Measurements from ENCODE around the gene SMYD5.

The SMYD5 gene

DNA sequence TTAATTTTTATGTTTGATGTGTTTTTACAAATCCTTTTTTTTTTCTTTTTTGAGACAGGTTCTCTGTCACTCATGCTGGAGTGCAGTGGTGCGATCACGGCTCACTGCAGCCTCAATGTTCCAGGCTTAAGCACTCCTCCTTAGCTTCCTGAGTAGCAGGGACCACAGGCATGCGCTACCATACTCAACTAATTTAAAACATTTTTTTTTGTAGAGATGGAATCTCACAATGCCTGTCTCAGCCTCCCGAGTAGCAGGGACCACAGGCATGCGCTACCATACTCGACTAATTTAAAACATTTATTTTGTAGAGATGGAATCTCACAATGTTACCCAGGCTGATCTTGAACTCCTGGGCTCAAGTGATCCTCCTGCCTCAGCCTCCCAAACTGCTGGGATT is 8.4 kb upstream of the SMYD5 start:
- no peak for DNase-seq (ENCODE audit: low read depth, low spot score)

DNA sequence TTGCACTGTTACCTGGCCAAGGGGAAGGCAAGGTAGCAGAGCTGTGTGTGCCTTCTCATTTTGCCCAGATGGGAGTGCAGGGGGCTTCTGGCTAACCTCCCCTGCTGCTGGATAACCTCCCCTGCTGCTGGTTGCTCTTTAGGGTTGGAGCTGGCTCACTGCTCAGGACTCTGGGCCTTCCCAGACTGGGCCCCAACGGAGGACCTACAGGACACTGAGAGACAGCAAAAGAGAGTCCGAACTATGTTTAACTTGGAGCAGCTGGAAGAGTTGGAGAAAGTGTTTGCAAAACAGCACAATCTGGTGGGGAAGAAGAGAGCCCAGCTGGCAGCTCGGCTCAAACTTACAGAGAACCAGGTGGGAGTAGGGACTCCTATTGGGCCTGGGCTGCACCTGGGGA is 5.8 kb upstream of the SMYD5 start:
- DNase-seq (ENCODE audit: low read depth, low spot score), result no peak

DNA sequence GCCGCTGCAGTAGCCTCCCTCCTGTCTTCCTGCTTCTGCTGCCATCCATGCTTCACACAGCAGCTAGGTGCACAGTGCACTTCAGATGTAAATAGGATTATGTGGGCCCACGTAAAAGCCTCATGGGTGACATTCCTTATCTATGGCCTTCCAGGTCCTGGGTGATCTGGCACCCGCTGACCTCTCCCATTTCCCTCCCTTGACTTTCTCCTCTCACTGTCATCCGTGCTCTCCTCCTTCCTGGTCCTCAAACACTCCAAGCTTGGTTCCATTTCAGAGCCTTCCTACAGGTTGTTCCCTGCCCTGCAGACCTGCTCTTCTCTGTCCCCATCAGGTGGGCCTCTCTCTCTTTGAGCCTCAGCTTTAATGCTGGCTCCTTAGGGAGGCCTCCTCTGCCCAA is 4.0 kb upstream of the SMYD5 start:
- DNase-seq (ENCODE audit: low read depth, low spot score), result no peak

DNA sequence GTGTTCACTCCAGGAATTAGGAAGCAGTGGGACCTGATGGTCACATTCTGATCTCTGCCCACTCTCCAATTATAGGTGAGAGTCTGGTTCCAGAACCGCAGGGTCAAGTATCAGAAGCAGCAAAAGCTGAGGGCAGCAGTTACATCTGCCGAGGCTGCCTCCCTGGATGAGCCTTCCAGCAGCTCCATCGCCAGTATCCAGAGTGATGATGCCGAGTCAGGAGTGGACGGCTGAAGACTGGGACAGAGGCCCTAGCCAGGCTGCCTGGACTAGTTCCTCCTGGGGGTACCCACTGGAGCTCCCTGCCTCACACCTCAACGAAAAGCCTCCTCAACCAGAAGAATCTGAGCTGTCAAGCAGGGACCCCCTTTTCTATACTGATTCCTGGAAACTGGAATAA is 3.3 kb upstream of the SMYD5 start:
- no peak for DNase-seq (ENCODE audit: low read depth, low spot score)

DNA sequence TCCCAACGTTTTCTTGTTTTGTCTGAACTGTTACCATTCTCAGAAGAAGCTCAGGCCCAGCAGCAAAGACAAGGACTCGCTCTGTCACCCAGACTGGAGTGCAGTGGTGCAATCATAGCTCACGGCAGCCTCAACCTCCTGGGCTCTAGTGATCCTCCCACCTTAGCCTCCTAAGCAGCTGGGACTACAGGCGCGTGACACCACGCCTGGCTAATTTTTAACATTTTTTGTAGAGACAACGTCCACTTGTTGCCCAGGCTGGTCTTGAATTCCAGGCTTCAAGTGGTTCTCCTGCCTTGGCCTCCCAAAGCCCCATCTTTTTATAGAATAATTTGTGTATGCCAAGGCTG is 2.0 kb upstream of the SMYD5 start:
- DNase-seq (ENCODE audit: low read depth, low spot score), result no peak

DNA sequence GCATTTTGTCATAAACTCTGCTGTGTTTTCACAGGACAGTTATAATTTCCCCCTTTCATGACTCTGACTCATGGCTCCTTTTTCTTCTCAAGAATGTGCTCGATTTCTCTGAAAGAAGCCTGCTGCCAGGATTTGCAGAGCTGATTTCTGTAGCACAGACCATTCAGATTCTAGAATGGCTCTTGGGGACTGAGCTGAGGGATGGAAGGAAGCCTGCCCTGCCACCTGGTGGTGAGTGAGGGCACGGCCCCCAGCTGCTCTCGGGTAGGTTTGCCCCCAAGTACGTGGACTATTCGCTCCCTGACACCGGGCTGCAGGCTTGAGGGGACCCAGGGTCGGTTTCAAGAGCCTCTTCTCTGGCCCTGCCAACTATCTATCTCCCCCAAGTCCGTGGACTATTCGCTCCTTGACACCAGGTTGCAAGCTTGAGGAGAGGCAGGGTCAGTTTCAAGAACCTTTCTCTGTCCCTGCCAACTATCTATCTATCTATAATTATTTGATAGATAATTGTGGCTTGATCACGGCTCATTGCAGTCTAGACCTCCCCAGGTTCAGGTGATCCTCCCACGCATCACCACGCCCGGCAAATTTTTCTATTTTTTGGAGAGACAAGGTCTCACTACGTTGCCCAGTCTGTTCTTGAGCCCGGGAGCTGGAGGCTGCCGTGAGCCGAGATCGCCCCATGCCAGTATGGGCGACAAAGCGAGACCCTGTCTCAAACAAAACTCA is 1.4 kb upstream of the SMYD5 start:
- peak; percentile 56 for DNase-seq (ENCODE audit: low read depth, low spot score)

DNA sequence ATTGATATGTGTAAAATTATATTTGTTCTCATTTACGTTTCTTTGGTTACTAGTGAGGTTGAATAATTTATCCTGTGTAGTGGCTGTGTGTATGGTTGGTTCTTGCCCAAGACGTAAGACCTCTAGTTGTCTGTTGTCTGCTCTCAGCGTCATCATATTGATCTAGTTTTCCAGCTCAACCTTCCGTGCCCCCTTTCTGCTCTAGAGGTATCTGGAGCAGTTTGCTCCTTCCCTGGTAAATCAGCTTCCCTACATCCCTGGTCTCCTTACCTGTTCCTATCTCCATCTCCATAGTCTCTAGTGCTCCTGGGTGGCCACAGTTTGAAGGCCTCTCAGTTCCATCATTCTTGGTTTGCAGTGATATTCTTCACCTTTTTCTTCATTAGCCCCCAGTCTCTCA is 1.2 kb downstream of the SMYD5 start:
- DNase-seq (ENCODE audit: low read depth, low spot score), result no peak

DNA sequence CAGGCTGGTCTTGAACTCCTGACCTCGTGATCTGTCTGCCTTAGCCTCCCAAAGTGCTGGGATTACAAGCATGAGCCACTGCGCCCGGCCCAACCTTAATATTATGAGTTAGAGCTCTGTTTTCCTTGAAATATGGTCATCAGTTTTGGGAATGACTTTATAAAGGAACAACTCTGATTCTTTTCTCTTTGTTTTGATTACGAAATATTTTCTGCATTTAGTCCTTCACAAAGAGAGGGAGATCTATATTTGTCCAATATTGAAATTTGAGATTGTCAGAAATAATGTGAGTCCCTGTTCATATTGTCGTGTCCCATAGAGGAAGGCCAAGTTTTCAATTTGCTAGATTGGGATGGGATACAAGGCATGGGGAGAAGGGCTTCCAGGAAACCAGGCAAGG is 3.1 kb downstream of the SMYD5 start:
- DNase-seq (ENCODE audit: low read depth, low spot score), result no peak

DNA sequence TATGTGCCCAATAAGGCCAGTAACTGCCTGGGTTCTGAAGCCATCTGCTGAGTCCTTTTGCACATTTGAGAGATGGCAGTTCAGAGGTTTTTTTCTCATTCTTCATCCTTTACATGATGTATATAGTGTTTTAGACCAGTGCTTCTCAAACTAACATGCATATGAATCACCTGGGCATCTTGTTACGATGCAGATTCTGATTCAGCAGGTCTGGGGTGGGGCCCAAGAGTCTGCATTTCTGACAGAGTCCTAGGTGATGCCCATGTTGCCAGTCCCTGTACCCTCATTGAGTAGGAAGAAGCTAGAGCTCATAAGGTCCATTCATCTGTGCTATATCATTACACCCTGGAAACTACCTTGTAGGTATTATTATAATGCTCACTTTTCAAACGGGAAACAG is 3.8 kb downstream of the SMYD5 start:
- DNase-seq (ENCODE audit: low read depth, low spot score), result no peak

DNA sequence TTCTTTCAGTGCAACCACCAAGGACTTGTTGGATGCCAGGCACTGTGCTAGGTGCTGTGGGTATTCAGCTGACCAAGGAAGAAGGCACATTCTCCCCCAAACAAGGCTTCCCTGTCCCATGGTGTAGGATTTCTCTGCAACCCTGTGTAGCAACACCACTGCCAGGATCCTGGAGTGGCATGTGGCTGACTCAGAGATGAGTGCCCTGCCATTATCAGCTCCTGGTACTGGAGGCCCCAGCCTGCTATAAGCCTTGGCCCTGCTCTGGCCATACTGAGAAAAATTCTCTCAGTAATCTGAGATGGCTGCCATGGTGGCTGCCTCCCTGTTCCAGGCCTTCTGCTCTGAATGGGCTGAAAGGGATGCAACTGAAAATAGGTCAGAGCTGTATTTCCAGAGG is 4.3 kb downstream of the SMYD5 start:
- DNase-seq (ENCODE audit: low read depth, low spot score), result no peak

DNA sequence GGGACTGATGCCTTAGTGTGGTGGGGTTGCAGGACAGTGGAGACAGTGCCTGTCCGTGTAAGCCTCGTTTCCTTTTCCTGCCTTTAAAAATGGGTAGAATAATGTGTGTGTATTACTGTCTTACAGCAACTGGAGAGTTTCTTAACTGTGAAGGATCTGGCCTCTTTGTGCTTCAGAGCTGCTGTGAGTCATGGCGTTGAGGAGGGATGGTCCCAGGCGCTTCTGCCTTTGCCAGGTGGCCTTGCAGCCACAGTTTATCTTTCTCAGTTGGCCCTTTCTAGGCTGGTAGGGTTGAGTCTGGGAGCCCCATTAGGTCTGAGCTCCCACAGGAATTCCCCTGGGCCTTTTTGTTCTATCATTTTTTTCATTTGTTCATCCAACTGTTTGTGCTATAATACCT is 9.8 kb downstream of the SMYD5 start:
- DNase-seq (ENCODE audit: low read depth, low spot score), result no peak

DNA sequence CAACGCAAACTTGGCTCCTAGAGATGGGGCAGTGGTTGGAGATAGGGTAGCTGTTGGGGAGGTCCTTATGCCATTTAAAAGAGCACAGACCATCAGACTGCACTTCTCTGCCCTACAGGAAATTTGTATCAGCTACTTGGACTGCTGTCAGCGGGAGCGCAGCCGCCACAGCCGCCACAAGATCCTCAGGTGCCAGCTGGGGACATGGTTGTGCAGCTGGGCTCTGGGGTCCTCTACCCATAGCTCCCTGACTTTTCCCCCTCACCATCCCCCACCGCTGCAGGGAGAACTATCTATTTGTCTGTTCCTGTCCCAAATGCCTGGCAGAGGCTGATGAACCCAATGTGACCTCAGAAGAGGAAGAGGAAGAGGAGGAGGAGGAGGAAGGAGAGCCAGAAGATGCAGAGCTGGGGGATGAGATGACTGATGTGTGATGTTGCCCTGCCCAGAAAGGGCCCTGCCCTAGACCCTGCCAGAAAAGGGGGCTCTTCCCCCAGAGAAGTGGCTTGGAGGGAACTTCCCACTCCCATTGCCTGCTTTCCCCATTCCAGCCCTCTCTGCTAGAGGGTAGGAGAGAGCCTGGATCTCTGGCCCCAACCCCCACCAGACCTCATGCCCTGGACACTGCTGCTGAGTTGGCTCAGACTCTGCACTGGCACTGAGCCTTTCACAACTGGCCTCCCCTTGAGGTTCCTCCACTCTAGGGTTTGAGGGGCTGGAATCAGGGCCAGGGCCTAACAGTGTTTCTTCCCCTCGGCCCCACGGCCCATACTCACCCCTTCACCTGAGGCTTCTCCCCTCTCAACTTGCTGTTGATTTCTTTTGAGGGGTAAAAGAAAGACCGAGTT is 11.7 kb downstream of the SMYD5 start:
- no peak for DNase-seq (ENCODE audit: low read depth, low spot score)

DNA sequence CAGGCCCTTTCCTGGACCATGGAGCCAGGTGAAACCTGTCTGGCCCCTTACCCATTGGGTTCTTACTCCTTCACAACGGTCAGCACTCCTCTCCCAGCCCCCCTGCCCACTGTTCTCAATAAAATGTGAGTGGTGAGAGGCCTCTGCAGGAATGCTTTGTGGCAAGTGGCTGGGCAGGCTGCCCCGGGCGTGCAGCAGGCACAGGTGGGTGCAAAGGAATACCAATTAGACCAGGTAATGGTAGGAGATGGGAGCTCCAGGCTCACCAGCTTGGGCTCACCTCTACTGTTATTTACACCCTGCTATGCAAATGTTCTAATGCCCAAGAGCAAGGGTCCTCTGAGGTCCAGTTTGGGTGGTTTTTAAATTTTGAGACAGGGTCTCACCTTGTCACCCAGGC is 13.0 kb downstream of the SMYD5 start:
- DNase-seq (ENCODE audit: low read depth, low spot score), result no peak

DNA sequence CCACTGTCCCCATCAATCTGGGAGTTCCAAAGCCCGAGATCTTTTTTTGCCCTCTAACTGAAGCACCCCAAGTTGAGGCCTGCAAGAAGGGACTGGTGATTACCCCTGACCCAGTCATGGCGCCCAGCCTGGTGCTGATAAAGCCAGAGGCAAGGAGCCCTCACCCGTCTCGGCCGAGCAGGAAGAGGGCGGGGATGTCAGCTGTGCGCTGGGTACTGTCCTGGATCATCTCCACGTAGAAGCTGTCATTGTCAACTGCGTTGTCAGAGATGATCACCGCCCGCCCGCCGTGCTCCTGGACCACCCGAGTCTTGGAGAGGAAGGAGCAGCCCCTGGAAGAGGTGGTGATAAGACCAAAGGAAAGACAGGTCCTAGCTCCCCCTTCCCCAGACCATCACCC is 14.6 kb downstream of the SMYD5 start:
- DNase-seq (ENCODE audit: low read depth, low spot score), result no peak

DNA sequence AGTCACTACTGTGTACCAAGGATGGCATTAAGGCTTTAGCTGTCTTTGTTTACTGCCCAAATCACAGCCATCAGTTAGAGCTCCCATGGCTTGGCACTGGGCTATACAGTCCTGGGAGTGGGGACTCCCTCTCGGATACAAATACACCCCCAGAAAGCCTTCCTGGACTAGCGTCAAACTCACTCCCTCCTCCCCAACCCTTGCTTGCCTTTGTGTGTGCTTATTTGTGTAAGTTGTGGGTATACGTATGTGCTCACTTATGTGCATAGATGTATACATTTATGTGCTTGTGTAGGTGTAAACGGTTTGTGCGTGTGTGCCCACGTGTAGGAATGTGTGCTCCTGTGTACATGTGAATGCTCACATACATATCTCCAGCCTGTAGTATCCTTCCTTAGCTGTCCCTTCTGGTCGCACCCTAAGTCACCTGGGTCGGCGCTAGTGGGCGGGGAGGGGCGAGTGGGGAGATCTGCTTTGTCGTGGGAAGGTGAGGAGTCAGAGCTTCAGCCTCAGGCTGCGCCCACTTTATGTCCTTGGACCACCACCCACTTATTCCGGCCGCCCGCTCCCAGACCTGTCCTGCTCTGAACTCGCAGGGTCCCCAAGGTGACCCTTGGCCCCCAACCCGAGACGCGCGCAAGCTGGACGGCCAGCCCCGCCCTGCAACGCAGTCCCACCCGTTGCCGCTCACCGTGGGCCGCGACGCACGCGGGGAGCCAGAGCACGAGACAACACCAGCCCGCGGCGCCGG is 18.5 kb downstream of the SMYD5 start:
- no peak for DNase-seq (ENCODE audit: low read depth, low spot score)

DNA sequence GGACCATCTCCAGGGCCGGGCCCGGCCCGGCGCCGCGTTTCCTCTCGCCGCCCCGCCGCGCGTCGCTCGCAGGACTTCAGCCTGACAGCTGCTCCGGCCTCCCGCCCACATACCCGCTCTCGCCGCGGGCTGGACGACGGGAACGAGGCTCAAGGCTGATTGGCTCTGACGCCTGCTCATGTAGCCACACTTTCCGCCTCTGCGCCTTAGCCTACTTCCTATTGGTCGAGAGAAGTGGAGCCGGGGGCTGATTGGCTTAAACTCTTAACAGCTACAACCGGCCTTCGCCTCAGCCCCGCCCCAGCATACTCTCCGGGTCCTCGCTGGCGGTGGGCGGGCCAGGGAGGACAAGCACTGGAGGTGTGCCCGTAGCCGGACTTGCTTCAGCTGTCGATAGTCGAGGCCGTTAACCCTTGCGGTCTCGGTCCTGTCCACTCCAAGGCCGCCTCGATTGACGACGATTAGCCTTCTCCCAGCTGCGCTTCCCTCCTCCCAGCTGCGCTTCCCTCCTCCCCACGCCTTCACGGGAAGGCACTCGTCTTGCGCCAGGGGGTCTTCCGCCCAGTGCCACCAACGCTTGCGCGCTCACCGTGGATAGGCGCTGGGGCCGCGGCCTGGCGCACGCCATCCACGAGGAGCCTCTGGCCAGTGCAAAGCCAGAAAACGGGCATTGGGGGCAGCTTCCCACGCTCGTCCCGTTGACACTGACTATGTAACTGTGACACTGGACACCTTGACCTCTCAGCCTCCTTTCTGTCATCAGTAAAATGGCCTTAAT is 19.3 kb downstream of the SMYD5 start, which contains the start of gene PRADC1:
TSS of gene PRADC1 (minus strand) at position 86 of the 778 bp plus-strand sequence. CDS start at position 7, 79 bp downstream.
- peak; percentile 80 for DNase-seq (ENCODE audit: low read depth, low spot score)

DNA sequence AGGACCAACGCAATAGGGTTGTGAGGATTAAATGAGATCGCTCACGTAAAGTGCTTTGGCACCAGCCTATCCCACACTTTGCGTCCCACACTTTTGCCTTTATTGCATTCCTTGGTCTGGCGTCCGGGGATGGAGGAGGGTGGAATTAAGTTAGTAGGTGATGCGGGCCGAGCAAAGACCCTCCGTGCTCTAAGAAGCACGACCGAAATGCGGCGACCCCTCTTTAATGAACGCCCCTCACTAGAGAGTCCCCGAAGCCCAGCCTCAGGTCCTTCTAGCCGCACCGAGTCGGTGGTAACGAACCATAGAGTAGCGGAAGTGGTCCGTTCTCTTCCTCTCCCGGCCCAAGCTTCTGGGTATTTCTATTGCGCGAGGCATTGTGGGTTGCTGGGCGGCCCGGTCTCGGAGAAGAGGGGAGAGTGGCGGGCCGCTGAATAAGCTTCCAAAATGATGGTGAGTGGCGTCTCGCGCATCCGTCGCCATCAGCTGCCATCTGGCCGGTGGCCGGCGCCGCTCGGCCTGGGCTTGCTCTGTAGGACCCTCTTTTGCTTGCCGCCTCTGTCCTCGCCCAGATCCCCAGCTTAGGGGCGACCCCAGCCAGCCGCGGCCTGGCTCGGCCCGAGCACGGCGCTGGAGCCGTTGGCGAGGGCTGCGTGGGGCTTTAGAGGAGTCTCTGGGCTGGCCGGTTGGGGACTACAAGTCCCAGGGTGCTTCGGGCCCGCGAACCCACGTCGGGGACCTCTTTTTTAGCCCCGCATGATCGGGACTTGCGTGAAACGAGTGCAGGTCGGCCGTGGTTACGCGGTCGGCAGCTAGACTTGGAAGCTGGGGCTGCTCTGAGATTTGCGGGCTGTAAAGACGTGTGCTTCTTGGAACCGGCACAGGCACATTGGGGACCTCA is 20.1 kb downstream of the SMYD5 start, which contains the start of gene CCT7:
TSS of gene CCT7 (plus strand) at position 377 of the 901 bp plus-strand sequence. CDS start at position 448, 71 bp downstream.
- DNase-seq (ENCODE audit: low read depth, low spot score), result peak; percentile 69

DNA sequence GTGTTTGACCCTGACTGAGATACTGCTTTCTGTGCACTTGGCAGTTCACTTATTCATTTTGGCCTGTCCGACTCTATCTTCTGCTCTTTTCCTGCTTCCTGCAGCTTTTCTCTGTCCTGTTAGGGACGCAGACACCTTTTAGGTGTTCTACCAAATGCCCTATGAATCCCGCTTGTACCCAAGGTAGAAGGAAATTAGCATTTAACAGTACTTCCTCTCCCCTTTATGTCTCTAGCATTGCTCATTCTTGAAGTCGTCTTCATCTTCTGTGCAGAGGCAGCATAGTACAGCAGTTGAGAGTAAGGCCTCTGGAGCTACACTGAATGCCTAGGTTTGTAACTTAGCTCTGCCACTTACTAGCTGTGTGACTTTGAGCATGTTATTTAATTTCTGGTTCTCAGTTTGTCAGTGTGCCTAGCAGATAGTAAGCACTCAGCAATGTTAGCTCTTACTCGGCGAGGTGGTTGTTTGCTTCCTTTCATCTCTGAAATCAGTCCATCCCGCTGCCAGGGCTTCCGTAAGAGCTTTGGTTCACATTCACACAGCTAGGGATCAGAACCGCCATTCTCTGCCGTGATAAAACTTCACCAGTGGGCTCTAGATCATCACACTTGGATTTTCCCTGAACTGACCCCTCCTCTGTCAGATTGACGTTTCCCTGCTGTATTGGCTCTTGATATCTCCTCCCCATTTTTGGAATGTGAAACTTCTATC is 21.4 kb downstream of the SMYD5 start:
- no peak for DNase-seq (ENCODE audit: low read depth, low spot score)

DNA sequence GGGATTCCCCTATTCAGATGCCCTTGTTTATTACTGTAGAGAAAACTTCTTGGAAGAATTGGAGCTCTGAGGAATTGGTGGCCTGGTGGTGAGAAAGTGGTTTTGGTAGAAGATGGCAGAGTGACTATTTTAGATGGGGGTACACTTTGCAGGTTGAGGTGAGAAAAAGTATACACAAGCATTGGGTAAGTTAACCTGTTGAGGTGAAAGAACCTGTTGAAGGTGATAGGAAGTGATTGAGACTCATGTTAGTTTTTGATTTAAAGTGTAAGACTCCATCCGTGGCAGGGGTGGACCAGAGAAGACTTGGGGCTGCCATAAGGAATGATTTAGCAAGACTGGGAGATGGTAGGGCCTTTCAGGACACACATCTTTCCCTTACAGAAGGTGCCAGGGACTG is 23.1 kb downstream of the SMYD5 start:
- DNase-seq (ENCODE audit: low read depth, low spot score), result no peak

DNA sequence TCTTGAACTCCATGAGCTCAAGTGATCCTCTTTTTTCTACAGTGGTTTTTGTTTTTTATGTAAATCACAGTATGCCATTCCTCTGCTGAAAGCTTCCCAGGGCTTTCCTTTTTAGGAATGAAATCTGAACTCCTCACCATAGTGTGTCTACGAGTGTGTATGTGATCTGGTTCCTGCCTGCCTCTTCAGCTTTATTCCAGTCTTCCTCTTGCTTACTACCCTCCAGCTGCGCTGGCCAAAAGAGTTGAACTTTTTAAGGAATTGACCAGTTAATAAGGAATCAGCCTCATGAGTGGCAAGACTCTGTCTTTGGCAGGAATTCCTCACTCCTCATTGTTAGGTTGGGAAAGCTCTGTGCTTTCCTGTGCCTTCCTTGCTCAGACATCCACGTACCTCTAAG is 24.1 kb downstream of the SMYD5 start:
- DNase-seq (ENCODE audit: low read depth, low spot score), result no peak

Data from activated naive CD8-positive, alpha-beta T cell treated with anti-CD3 and anti-CD28 coated beads, Interleukin-2, amount 50 U/mL, for 16 hours (primary cell).